ENCODE results near the gene KRTAP5-2.

DNA sequence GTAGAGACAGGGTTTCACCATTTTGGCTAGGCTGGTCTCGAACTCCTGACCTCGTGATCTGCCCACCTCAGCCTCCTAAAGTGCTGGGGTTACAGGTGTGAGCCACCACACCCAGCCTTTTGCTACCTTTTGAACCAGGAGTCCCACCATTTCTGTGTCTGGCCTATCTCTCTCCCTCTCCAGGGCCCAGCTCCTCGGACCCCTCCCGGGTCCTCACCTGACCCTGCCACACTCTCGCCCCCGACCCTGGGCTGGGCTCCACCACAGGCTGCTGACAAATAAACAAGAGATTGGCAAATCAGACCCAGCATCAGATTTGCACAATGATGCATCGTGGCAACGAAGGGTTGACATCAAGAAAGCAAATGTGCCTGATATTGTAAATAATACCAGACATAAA lies 40.2 kb upstream of the KRTAP5-2 start:
- no peak for TF ChIP-seq YY1 (IDR thresholded peaks at IDR 0.05; ENCODE audit: insufficient read depth, insufficient read length)
- TF ChIP-seq ZNF274 (IDR thresholded peaks at IDR 0.05; ENCODE audit: low read depth, low read length): no peak

Data from NT2/D1 (cell line).